ENCODE data around the gene ZBTB7A.

ZBTB7A gene

GRCh38 chr19:4035018-4035566 is 31.6 kb downstream of the ZBTB7A start:
- no peak for DNase-seq

GRCh38 chr19:4034048-4035017 is 32.4 kb downstream of the ZBTB7A start:
- no peak for DNase-seq

- no peak for DNase-seq
Measured at GRCh38 chr19:4033028-4033956, 33.4 kb downstream of the ZBTB7A start.

- no peak for DNase-seq
Measured at GRCh38 chr19:4032436-4032835, 34.3 kb downstream of the ZBTB7A start.

GRCh38 chr19:4031420-4031819 is 35.3 kb downstream of the ZBTB7A start:
- DNase-seq: no peak

- DNase-seq: no peak
Measured at GRCh38 chr19:4030981-4031380, 35.7 kb downstream of the ZBTB7A start.

GRCh38 chr19:4030552-4030951 is 36.1 kb downstream of the ZBTB7A start:
- no peak for DNase-seq

GRCh38 chr19:4029247-4029614 is 37.5 kb downstream of the ZBTB7A start:
- no peak for DNase-seq

- no peak for DNase-seq
Measured at GRCh38 chr19:4028334-4029246, 38.1 kb downstream of the ZBTB7A start.

- no peak for DNase-seq
Measured at GRCh38 chr19:4027146-4027545, 39.6 kb downstream of the ZBTB7A start.

- no peak for DNase-seq
Measured at GRCh38 chr19:4025317-4025716, 41.4 kb downstream of the ZBTB7A start.

- no peak for DNase-seq
Measured at GRCh38 chr19:4023600-4024398, 42.9 kb downstream of the ZBTB7A start.

GRCh38 chr19:4019578-4019977 is 47.1 kb downstream of the ZBTB7A start:
- no peak for DNase-seq

- DNase-seq: no peak
Measured at GRCh38 chr19:4018775-4019504, 47.8 kb downstream of the ZBTB7A start.

- DNase-seq: no peak
Measured at GRCh38 chr19:4018140-4018613, 48.5 kb downstream of the ZBTB7A start.

- no peak for DNase-seq
Measured at GRCh38 chr19:4016903-4017638, 49.6 kb downstream of the ZBTB7A start.

GRCh38 chr19:4016486-4016885 is 50.2 kb downstream of the ZBTB7A start:
- DNase-seq: no peak

- no peak for DNase-seq
Measured at GRCh38 chr19:4015705-4016402, 50.8 kb downstream of the ZBTB7A start.

Measured in CD4-positive, alpha-beta T cell treated with Interleukin-4 for 1 hour (primary cell).